Esophagus (tissue), 2 donors: Measurements from ENCODE around the gene SLC7A1. TPM values are rescaled to one million over a fixed set of nuclear protein-coding genes. Genes with fewer than 3 reads are reported as not detected.

Experiments used
- H3K27ac ChIP-seq, 2 donors: one replicate each; pipeline ENCODE4 v1.5.1; 2013; ENCODE audit warnings: low read depth in 2 of 2, mild to moderate bottlenecking in 2 of 2, inconsistent platforms in 1 of 2, low read length in 1 of 2, moderate library complexity in 1 of 2
- H3K27me3 ChIP-seq, 2 donors: one replicate each; pipeline ENCODE4 v1.6.1; 2013; ENCODE audit warnings: low read length in 2 of 2, control low read depth in 1 of 2, mild to moderate bottlenecking in 1 of 2; ENCODE audit not compliant: insufficient read depth in 2 of 2, control insufficient read depth in 1 of 2
- H3K36me3 ChIP-seq, 2 donors: one replicate each; pipeline ENCODE4 v1.6.1; 2013; ENCODE audit warnings: low read length in 1 of 2; ENCODE audit not compliant: control insufficient read depth in 2 of 2, insufficient read depth in 2 of 2
- H3K4me1 ChIP-seq, 2 donors: one replicate each; pipeline ENCODE4 v1.6.1; 2013; ENCODE audit warnings: low read length in 1 of 2; ENCODE audit not compliant: control insufficient read depth in 2 of 2, insufficient read depth in 2 of 2
- H3K4me3 ChIP-seq, 2 donors: one replicate each; pipeline ENCODE4 v1.5.1; 2013; ENCODE audit warnings: low read length in 2 of 2, mild to moderate bottlenecking in 2 of 2, low read depth in 1 of 2, moderate library complexity in 1 of 2
- H3K9me3 ChIP-seq, 2 donors: one replicate each; pipeline ENCODE4 v1.6.1; 2013; ENCODE audit warnings: mild to moderate bottlenecking in 2 of 2, low read depth in 1 of 2, low read length in 1 of 2, moderate library complexity in 1 of 2; ENCODE audit not compliant: control insufficient read depth in 2 of 2, insufficient read depth in 1 of 2
- WGBS, 2 donors: extraction: QIAGEN DNeasy Blood & Tissue Kit; methylation state at CpG; one replicate each; pipeline ENCODE4 v1.1.7; 2013; 5-methylcytosine and 5-hydroxymethylcytosine counted together
- polyA plus RNA-seq, 2 donors: library from polyadenylated mRNA; stranded (reverse); fragments of 200-250 nt; gene quantifications; one replicate each; pipeline ENCODE4 v1.2.3, GENCODE V29; 2013
- donor health status: healthy with polysubstance abuse.
- donor health status: Bipolar disorder and iron deficiency.

Gene SLC7A1
- polyA plus RNA-seq, 2 donors: 34.9 to 51.2 TPM

GRCh38 chr13:29510651-29511084 is 84.8 kb downstream of the SLC7A1 start:
- Histone ChIP-seq H3K27me3 (no peaks in the 10 kb centered on the region), H3K9me3 (no peaks in the 10 kb centered on the region), H3K36me3 (peaks cover 6 to 36% of the 10 kb centered on the region in 2 donors), H3K27ac (no peak overlapping the region), H3K4me3 (no peak overlapping the region), H3K4me1 (peaks cover 0 to 7% of the 10 kb centered on the region in 2 donors)
- WGBS, 2 donors: 60 to 62% methylated on average over 10 of the region's 10 CpGs

GRCh38 chr13:29509999-29510589 is 85.4 kb downstream of the SLC7A1 start:
- no peaks in the 10 kb centered on the region for H3K27me3 ChIP-seq
- H3K36me3 ChIP-seq: peaks cover 3 to 31% of the 10 kb centered on the region in 2 donors
- H3K9me3 ChIP-seq: no peaks in the 10 kb centered on the region
- H3K27ac ChIP-seq: no peak overlapping the region
- 70 to 85% methylated on average over 14 of the region's 14 CpGs for WGBS, 2 donors
- no peak overlapping the region for H3K4me3 ChIP-seq
- peaks cover 0 to 7% of the 10 kb centered on the region in 2 donors for H3K4me1 ChIP-seq

- Histone ChIP-seq H3K27me3 (no peaks in the 10 kb centered on the region), H3K27ac (no peak overlapping the region), H3K4me1 (peaks cover 0 to 7% of the 10 kb centered on the region in 2 donors), H3K4me3 (no peak overlapping the region), H3K9me3 (no peaks in the 10 kb centered on the region), H3K36me3 (peaks cover 2 to 19% of the 10 kb centered on the region in 2 donors)
- WGBS, 2 donors: 58 to 69% methylated on average over 4 of the region's 4 CpGs
These were observed 86.6 kb downstream of the SLC7A1 start for GRCh38 chr13:29508876-29509252.

GRCh38 chr13:29508130-29508875 is 87.2 kb downstream of the SLC7A1 start:
- H3K4me3 ChIP-seq: no peak overlapping the region
- 32% methylated on average over 16 of the region's 16 CpGs for WGBS, 2 donors
- no peaks in the 10 kb centered on the region for H3K27me3 ChIP-seq
- H3K36me3 ChIP-seq: peaks cover 0 to 13% of the 10 kb centered on the region in 2 donors
- no peak overlapping the region for H3K27ac ChIP-seq
- peaks cover 0 to 7% of the 10 kb centered on the region in 2 donors for H3K4me1 ChIP-seq
- no peaks in the 10 kb centered on the region for H3K9me3 ChIP-seq

GRCh38 chr13:29507356-29507755 is 88.1 kb downstream of the SLC7A1 start:
- Histone ChIP-seq H3K9me3 (no peaks in the 10 kb centered on the region), H3K27ac (no peak overlapping the region), H3K4me1 (peaks cover 0 to 7% of the 10 kb centered on the region in 2 donors), H3K4me3 (no peak overlapping the region), H3K27me3 (no peaks in the 10 kb centered on the region), H3K36me3 (peaks cover 0 to 8% of the 10 kb centered on the region in 2 donors)
- 36 to 37% methylated on average over 14 of the region's 14 CpGs for WGBS, 2 donors

- H3K9me3 ChIP-seq: no peaks in the 10 kb centered on the region
- H3K4me1 ChIP-seq: peaks cover 0 to 7% of the 10 kb centered on the region in 2 donors
These were observed 89.5 kb downstream of the SLC7A1 start for GRCh38 chr13:29505950-29506349.

DNA sequence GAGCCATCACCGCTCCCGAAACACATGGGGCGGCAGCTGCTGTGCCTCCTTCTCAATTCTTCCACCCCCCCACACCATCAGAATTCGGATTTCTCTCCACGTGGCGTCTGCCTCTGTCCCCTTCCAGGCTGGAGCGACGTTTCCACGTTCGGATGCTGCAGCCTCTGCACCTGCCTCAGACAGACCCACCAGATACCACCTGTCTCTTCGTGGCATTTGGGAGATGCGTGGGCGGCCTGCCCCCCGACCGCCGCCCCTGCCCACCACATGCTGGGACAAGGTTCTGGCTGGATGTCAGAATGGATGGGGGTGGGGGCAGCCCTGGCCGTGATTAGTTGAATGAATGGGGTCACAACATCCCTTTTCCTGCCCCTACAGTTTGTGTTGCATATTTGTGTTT is 90.0 kb downstream of the SLC7A1 start:
- Histone ChIP-seq H3K9me3 (no peaks in the 10 kb centered on the region), H3K27ac (no peak overlapping the region), H3K4me1 (peaks cover 0 to 7% of the 10 kb centered on the region in 2 donors), H3K27me3 (no peaks in the 10 kb centered on the region), H3K4me3 (no peak overlapping the region), H3K36me3 (no peaks in the 10 kb centered on the region)
- WGBS, 2 donors: 45 to 58% methylated on average over 17 of the region's 17 CpGs

More at GRCh38 chr13:29505950-29506349, 89.5 kb downstream of the SLC7A1 start:
- no peak overlapping the region for H3K4me3 ChIP-seq
- H3K27ac ChIP-seq: no peak overlapping the region
- H3K27me3 ChIP-seq: no peaks in the 10 kb centered on the region
- H3K36me3 ChIP-seq: peaks cover 0 to 3% of the 10 kb centered on the region in 2 donors
- WGBS, 2 donors: 52 to 68% methylated on average over 10 of the region's 10 CpGs

GRCh38 chr13:29504691-29505090 is 90.8 kb downstream of the SLC7A1 start:
- H3K36me3 ChIP-seq: no peaks in the 10 kb centered on the region
- no peaks in the 10 kb centered on the region for H3K27me3 ChIP-seq
- peaks cover 0 to 7% of the 10 kb centered on the region in 2 donors for H3K4me1 ChIP-seq
- no peak overlapping the region for H3K27ac ChIP-seq
- 83 to 92% methylated on average over 15 of the region's 15 CpGs for WGBS, 2 donors
- no peak overlapping the region for H3K4me3 ChIP-seq
- no peaks in the 10 kb centered on the region for H3K9me3 ChIP-seq

- no peaks in the 10 kb centered on the region for H3K9me3 ChIP-seq
- WGBS, 2 donors: 40 to 41% methylated on average over 32 of the region's 32 CpGs
- H3K27me3 ChIP-seq: no peaks in the 10 kb centered on the region
- H3K27ac ChIP-seq: no peak overlapping the region
- H3K4me1 ChIP-seq: peaks cover 0 to 3% of the 10 kb centered on the region in 2 donors
- H3K4me3 ChIP-seq: no peak overlapping the region
- no peaks in the 10 kb centered on the region for H3K36me3 ChIP-seq
These were observed 92.2 kb downstream of the SLC7A1 start for GRCh38 chr13:29503041-29503837.
